ENCODE data around the gene ITIH3. TPM values are rescaled to one million over a fixed set of nuclear protein-coding genes. Genes with fewer than 3 reads are reported as not detected.

ITIH3 gene
- total RNA-seq, 1 experiment from 2014 or later, result not detected

DNA sequence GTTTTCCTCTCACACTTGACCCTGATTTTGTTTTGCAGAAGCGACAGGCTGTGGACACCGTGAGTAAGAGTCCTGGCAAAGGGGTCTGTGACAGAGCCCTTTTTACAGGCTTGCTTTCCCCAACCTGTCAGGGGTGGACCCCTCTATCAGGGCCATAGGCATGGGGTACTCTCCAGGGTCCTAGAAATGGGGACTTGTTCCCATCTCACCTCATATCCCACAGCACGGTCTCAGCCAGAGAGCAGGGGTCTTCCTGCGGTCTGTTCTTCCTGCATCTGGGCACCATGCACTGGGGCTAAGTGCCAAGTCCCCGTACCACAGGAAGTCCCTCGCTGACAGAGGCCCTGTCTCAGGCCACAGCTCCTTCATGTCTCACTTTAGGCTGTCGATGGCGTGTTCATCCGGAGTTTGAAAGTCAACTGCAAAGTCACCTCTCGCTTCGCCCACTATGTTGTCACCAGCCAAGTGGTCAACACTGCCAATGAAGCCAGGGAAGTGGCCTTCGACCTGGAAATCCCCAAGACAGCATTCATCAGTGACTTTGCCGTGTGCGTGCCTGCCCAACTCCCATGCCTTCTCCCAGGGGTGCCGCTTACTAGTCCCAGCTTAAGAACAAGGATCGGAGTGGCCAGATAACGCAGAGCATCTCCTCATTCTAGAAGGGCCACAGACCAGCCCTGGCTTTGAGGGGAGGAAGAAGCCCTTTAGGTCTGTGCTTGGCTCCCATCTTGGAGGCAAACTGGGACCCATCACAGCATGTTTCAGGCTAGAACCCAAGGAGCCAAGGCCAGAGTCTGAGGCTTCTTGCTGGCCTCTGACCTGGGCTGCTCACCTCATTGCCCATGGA, 16.4 kb upstream of the ITIH3 start:
- POLR2A ChIA-PET (ENCODE audit: low non-redundant PET), result no interaction called here
- Histone ChIP-seq H3K4me1 (ENCODE audit: insufficient read depth, low read length, poor library complexity, severe bottlenecking) (no peaks in the 10 kb centered on the region), H3K36me3 (ENCODE audit: insufficient read depth, low read length, poor library complexity, severe bottlenecking) (no peaks in the 10 kb centered on the region), H3K27me3 (replicated peaks; ENCODE audit: insufficient read depth, low read depth, low read length, poor library complexity) (no peaks in the 10 kb centered on the region), H3K4me3 (ENCODE audit: low read depth, low read length, poor library complexity, severe bottlenecking) (no peak overlapping the region), H3K9me3 (ENCODE audit: low read depth, low read length, poor library complexity, severe bottlenecking) (no peaks in the 10 kb centered on the region), H3K27ac (ENCODE audit: low read depth, low read length, poor library complexity, severe bottlenecking) (no peak overlapping the region)
- BruUV-seq (replicated peaks), result no TSS peak
- TF ChIP-seq CTCF (conservative IDR thresholded peaks at IDR 0.05; ENCODE audit: low read depth, low read length) (no peak), EZH2 (IDR thresholded peaks at IDR 0.05; ENCODE audit: borderline replicate concordance, low read depth, low read length, poor library complexity, severe bottlenecking) (no peak)
- intact Hi-C loops (cut with micrococcal nuclease; ENCODE audit: unreplicated experiment), result no loop called here
- CTCF ChIA-PET, result no interaction called here
- no peak for DNase-seq (ENCODE audit: low spot score)

DNA sequence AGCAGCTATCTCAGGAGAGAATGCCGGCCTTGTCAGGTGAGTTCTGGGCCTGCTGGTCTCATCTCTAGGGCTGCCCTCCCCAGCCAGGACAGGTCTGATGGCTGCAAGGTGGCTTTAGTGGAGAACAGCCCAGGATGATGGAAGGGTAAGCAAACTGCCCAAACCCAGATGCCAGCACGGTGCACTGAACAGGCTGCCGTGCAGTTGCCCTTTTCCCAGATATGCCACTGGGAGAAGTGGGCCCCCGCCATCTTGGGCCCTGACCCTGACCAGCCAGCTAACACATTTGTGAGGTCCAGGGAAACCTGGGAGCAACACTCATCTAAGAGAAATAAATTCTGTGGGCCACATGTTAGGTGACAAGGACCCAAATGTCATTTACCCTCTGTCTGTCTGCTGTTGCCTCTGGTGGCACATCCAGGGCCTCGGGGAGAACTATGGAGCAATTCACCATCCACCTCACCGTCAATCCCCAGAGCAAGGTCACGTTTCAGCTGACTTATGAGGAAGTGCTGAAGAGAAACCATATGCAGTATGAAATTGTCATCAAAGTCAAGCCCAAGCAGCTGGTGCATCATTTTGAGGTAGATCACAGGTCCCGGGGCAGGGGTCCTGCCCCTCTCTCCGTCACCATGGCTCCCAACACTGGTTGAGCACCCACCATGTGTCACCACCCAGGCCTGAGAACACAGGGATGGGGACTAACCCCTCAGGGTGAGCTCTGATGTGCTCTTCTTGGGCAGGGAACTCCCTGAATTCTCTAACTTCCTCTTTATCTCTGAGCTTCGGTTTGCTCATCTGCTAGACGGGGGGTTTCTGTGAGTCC, 15.4 kb upstream of the ITIH3 start:
- ChIA-PET POLR2A (ENCODE audit: low non-redundant PET) (no interaction called here), CTCF (no interaction called here)
- TF ChIP-seq EZH2 (IDR thresholded peaks at IDR 0.05; ENCODE audit: borderline replicate concordance, low read depth, low read length, poor library complexity, severe bottlenecking), result no peak
- TF ChIP-seq CTCF (conservative IDR thresholded peaks at IDR 0.05; ENCODE audit: low read depth, low read length), result no peak
- intact Hi-C loops (cut with micrococcal nuclease; ENCODE audit: unreplicated experiment), result no loop called here
- DNase-seq (ENCODE audit: low spot score), result no peak
- no peak overlapping the region for H3K27ac ChIP-seq (ENCODE audit: low read depth, low read length, poor library complexity, severe bottlenecking)
- no peaks in the 10 kb centered on the region for H3K27me3 ChIP-seq (replicated peaks; ENCODE audit: insufficient read depth, low read depth, low read length, poor library complexity)
- no peaks in the 10 kb centered on the region for H3K4me1 ChIP-seq (ENCODE audit: insufficient read depth, low read length, poor library complexity, severe bottlenecking)
- BruUV-seq (replicated peaks), result no TSS peak
- H3K36me3 ChIP-seq (ENCODE audit: insufficient read depth, low read length, poor library complexity, severe bottlenecking), result no peaks in the 10 kb centered on the region
- H3K4me3 ChIP-seq (ENCODE audit: low read depth, low read length, poor library complexity, severe bottlenecking), result no peak overlapping the region
- no peaks in the 10 kb centered on the region for H3K9me3 ChIP-seq (ENCODE audit: low read depth, low read length, poor library complexity, severe bottlenecking)

GRCh38 chr3:52779837-52780585, 14.6 kb upstream of the ITIH3 start:
- Histone ChIP-seq H3K27ac (ENCODE audit: low read depth, low read length, poor library complexity, severe bottlenecking) (no peak overlapping the region), H3K27me3 (replicated peaks; ENCODE audit: insufficient read depth, low read depth, low read length, poor library complexity) (no peaks in the 10 kb centered on the region), H3K4me3 (ENCODE audit: low read depth, low read length, poor library complexity, severe bottlenecking) (no peak overlapping the region), H3K36me3 (ENCODE audit: insufficient read depth, low read length, poor library complexity, severe bottlenecking) (no peaks in the 10 kb centered on the region), H3K9me3 (ENCODE audit: low read depth, low read length, poor library complexity, severe bottlenecking) (no peaks in the 10 kb centered on the region), H3K4me1 (ENCODE audit: insufficient read depth, low read length, poor library complexity, severe bottlenecking) (no peaks in the 10 kb centered on the region)
- BruUV-seq (replicated peaks), result no TSS peak
- DNase-seq (ENCODE audit: low spot score), result no peak
- TF ChIP-seq EZH2 (IDR thresholded peaks at IDR 0.05; ENCODE audit: borderline replicate concordance, low read depth, low read length, poor library complexity, severe bottlenecking), result no peak
- TF ChIP-seq CTCF (conservative IDR thresholded peaks at IDR 0.05; ENCODE audit: low read depth, low read length), result no peak
- intact Hi-C loops (cut with micrococcal nuclease; ENCODE audit: unreplicated experiment), result no loop called here
- ChIA-PET POLR2A (ENCODE audit: low non-redundant PET) (no interaction called here), CTCF (no interaction called here)

All from A673 (cell line).